ENCODE results near the gene SLC2A9.
"Not testable (repeated sequence)": the region's sequence is repeated elsewhere in the genome, so short reads cannot be mapped to it uniquely, and the experiment has no call there.

Gene SLC2A9

DNA sequence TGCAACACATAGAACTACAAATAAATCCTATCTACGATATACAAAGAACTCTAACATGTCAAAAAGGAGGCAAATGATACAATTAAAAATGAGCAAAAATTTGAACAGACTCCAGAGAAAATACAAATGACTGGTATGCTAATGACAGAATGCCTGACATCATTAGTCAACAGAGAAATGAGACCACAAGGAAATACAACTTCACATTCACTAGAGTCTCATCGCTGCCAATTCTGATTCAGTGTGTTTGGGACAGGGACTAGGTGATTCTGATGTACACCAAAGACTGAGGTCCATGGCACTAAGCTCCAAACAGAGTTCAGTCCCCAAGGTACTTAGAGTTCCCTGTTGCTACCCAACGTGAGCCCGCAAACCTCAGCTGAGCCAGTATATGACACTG, 23.4 kb downstream of the SLC2A9 start:
- no peak for DNase-seq (ENCODE audit: low spot score)

DNA sequence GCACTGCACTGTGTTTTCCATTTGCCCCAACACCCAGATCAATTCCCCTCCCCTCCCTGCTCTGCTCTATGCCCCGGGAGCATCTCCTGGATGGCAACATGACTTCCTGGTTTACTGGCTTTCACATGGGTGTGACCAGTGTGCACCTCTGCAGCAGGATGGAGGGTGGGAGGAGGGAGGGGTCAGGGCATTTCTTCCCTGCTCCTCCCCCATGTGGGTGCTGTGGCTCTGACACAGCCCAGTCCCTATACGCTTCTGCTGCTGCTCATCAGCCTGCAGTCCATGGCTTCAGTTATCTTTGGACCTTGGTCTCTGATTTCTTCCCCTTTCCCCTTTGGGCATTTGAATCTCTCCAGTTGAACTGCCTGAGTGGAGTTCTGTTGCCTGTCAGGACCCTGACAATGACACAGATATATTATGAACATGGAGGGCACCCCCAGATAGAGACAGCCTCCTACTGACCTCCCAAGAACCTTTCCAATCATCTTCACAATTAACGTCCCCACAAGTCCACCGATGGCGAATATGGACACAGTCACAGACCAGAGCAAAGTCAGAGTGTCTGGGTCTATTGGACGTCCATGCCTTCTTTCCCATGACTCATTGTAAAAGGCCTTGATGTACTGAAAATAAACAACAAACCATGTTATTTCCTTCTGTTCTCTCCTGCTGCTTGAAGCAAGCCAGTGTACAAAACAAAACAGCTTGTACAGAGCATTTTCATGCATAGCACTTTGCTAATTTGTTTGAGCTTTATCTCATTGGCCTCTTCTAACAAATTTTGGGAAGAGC, 24.8 kb downstream of the SLC2A9 start:
- no peak for DNase-seq (ENCODE audit: low spot score)

DNA sequence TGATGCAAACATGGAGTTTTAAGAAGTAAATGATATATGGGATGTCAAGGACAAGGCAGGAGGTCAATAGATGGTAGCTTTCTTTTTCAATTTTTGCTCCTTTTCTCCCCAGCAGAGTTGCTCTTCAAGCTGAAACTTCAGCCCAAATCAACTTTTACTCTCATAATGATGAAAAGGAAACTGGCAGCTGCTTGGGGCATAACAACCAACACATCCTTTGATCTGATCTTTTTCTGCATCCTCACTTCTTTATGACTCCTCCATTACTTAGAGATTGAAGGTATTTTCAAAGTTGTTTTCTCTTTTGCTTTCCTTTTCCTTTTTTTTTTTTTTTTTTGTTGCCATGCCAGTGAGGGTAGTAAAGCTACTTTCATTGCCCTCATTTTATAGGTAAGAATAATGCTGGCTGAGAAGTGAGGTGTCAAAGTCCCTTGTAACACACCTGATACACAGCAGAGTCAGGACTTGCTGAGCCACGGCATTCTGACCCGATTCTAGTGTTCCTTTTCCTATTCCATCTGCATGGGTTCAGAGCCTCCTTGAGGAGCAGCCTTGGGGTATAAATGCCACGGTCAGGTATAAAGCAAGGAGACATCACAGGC, 26.9 kb downstream of the SLC2A9 start:
- no peak for DNase-seq (ENCODE audit: low spot score)

DNA sequence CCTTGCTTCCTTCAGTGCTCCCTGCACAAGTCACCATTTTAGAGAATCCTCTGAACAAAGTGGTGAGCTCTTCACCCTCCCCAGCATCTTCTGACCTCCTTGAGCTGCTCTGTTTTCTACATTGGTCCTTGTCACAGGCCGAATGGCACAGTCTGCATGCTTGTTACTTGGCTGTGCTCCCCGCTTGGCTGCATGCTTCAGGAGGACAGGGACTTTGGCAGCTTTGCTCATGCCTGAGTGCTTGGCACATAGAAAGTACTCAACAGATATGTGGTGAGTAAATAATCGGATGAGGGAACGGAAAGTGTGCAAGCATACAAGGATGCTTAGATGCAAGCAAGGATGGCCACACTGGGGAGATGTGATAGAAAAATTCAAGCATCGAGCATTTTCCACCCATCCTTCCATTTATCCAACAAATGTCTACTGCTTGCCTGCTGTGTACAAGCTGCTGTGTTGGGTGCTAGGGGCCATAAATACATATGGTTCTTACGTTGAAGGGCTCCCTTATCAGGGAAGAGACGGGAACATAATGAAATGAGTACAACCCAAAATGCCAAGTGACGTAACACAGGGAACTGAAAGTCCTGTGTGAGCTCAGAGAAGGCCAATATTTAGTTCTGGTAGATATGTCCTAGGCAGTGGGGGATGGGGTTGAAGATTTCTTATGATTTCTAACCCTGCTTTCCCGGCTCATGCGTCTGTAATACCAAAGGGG, 31.2 kb downstream of the SLC2A9 start:
- DNase-seq (ENCODE audit: low spot score), result no peak

DNA sequence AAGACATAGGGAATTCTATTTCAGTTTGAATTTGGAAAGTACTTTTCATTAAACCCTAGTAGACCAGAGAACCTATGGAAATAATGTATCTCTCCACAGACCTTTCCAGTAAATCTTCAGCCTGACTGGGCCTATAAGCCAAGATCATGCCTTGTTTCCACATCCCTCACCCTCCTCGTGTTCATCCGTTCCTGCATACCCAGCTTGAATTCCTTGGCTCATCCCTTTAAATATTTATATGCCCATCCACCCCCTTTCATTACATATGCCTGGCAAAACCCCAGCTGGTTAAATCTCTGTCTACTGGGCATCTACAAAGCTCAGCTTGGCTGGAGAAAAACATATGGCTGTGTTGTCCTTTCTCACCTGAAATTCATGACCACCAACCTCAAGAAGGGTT, 32.4 kb downstream of the SLC2A9 start:
- DNase-seq (ENCODE audit: low spot score), result no peak

DNA sequence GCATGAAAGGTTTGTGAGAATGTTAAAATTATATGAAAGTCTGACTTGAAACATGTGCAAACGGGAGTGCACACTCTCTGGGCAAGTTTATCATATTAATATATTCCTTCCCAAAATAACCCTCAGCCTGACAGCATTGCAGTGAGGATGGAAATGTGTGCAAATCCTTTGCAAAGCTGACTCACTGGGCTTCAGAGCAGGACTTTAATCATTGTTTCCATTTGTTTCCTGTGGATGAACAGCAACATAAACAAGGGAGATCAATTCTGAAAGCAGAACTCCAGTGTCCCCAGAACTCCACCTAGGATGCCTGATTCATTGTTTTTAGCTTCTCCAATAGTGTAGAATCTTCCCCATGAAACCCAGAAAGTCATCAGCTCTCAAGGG, 32.9 kb downstream of the SLC2A9 start:
- DNase-seq (ENCODE audit: low spot score), result no peak

DNA sequence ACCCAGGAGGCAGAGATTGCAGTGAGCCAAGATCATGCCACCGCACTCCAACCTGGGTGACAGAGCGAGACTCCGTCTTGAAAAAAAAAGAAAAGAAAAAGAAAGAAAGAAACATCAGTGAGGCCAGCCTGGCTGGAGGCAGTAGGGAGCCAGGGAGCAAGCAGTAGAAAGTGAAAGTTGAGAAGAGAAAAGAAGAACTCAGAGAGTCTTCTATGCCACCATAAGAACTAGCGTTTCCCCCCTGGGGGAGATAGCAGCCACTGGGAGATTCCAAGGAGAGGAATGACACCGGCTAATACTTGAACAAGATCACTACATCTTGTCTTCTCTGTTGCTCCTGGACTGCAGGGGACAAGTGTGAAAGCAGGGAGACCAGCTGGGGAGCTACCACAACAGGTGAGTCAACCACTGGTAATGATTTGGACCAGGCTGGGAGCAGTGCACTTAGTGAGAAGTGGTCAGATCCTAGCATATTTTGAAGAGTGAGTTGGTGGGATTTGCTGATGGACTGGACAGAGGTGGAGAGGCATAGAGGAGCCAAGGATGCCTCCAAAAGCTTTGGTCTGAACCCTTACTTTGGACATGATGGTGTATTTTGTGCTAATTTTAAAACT, 33.4 kb downstream of the SLC2A9 start:
- DNase-seq (ENCODE audit: low spot score), result no peak

DNA sequence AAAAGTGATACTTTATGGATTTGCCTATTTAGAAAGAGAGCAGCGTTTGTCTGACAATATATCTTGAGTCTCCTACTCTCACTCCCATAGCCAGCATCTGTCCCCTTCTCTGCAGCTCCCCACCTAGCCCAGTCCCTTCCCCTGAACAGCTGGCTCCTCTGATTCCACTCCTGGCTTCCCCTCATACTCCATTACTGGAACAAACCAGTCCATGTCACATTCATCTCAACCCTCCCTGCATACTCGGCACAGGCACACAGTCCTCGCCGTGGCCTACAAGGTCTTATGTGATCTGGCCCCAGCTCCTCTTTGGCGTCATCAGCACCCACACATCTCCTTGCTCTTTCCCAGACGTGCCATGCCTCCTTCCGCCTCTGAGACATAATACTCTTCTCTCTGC, 36.7 kb downstream of the SLC2A9 start:
- DNase-seq (ENCODE audit: low spot score), result no peak

DNA sequence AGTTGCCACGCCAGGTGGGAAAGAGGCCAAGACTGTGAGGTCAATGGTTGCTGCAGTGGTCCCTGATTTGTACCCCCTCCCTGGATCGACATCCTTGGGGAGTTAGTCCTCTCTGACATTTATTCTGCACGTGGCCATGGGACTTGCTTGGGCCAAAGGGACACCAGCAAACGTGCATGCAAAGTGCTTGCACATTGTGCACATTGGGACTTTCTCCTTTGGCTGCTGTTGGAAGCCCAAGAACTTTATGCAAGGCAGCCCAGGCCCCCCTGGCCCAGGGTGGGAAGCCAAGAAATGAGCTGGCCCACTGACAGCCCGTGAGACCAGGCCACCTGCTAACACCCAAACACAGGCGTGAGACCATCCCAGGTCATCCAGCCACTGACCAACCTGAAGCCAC, 38.1 kb downstream of the SLC2A9 start:
- no peak for DNase-seq (ENCODE audit: low spot score)

DNA sequence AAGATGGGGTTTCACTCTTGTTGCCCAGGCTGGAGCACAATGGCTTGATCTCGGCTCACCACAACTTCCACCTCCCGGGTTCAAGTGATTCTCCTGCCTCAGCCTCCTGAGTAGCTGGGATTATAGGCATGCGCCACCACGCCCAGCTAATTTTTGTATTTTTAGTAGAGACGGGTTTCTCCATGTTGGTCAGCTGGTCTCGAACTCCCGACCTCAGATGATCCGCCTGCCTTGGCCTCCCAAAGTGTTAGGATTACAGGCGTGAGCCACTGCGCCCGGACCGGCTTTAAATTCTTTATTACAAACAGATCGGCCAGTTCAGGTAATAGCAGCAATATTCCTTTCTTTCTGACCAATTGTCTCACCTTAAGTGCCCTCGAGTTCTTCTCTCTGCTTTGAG, 39.4 kb downstream of the SLC2A9 start:
- not testable (repeated sequence) for DNase-seq (ENCODE audit: low spot score)

DNA sequence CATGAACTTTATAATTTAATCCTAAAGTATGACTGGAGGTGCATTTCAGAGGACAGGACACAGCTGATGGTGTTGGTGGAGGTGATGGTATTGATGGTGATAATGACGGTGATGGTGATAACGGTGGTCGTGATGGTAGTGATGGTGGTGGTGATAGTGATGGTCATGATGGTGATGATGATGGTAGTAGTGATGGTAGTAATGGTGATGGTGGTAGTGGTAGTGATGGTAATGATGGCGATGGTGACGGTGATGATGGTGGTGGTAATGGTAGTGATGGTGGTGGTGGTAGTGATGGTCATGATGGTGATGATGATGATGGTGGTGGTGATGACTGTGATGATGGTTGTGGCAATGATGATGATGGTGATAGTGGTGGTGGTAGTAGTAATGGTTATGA, 40.4 kb downstream of the SLC2A9 start:
- DNase-seq (ENCODE audit: low spot score), result no peak

DNA sequence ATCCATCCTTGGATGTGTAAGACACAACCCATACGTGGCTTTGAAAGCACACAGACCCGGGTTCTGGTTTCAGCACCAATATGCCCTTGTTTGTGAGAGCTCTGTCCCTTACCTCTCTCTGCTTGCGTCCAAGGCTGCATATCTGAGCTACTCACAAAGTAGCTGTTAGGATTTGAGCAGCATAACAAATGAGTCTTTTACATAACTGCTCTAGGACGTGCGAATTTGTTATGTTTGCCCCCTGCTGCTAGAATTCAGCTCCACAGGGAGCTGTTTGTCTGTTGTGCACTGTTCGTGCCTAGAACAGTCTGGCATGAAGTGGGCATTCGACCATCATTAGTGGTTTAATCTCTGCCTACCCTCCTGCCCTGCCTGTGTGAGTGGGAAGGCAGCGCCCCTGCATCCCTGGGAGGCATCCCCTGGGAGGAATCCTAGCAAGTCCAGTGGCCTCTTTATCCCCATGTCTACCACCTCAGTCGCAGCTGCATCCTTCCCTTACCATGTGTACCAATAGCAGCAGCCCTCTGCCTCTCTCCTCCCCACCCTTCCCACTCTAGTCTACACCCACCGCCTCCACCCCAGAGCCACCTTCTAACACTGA, 42.1 kb downstream of the SLC2A9 start:
- no peak for DNase-seq (ENCODE audit: low spot score)

DNA sequence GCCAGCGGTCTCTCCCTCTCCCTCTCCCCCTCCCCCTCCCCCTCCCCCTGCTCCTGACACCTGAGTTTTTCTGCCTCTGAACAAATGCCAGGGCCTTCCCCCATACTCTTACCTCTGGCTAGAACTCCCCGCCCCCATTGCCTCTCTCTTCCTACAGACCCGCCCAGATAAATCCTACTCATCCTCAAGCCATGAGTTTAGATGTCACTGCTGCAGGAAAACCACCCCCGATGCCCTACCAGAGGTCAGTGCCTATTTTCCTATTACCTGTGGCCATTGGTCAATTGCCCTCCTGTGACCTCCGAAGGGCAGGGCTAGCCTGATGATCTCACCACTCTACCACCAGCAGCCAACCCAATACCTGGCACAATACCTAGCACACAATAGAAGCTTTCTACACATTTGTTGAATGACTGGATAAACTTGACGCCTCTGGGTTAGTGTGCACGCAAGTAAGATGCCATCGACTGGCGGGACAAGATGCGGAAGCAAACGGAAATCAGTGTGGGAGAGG, 43.7 kb downstream of the SLC2A9 start:
- no peak for DNase-seq (ENCODE audit: low spot score)

DNA sequence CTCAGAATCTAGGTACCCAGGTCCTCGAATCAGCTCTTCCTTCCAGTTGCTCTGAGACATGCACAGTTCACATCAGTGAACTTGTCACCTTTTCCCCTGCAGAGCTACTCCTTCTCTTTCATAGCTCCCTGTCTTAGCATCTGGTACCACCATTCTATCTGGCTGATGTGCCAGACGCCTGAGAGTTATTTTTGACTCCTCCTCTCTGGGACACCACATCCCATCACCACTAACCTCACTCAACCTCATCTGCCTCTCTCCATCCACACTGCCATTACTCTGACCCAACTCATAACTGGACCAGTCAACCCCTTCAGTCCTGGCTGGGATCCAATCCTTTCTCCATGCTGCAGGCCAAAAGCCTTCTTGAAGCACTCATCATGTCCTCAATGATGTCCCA, 44.5 kb downstream of the SLC2A9 start:
- no peak for DNase-seq (ENCODE audit: low spot score)

DNA sequence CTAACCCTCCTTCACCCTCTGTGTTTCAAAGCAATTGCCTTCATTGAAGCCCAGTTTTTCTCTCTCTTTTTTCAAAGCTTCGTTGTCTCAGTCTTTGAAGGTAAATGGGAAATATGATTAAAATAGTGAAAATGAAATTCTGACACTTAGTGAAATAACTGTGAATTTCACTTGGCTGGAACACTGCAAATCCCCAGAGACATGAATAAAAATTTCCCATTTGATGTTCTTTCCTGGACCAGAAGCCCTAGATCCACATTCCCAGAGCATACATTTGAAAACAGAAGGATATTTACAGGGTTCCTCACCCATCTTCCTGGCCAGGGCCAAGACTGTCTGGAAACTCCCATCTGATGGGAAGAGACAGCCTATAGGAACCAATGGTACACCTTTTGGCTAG, 45.0 kb downstream of the SLC2A9 start:
- no peak for DNase-seq (ENCODE audit: low spot score)

DNA sequence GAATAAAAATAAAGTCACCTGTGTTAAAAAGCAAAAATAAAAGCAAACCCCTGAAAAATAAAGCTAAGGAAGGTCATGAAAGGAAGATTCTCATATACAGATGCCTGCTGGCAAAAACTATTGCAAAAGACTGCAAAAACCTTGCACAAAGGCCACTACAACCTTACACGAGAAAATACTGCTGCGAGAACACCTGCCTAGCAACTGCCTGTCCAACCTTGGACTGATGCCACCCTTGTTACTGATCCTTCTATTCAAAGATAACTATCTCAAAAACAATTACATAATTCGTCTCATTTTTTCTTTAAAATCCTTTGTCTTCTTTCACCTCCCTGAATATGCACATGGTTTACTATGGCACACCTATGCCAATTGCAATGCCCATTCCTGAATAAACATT, 49.6 kb downstream of the SLC2A9 start:
- DNase-seq (ENCODE audit: low spot score), result no peak

DNA sequence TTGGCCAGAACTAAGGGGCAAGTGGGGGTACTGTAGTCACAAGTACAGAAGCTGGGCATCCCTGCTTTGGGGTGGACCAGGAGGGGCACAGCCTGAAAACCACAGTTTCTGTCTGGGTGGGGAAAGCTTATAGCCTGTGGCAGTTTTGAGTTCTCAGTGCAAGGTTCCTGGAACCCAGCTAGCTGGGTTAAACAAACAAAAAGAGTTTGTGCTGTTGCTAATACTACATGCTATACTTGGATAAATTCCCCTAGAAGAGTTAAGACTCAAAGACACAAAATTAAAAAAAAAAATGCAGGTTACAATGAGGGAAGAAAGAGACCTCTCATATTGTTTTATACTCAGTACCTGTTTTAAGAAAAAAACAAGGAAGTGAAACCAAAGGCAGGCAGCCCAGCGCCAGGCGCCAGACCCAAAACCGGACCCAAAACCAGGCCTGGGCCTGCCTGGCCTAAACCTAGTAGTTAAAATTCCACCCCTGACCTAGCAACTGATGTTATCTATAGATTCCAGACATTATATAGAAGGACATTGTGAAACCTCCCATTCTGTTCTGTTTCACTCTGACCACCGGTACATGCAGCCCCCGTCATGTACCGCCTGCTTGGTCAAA, 50.8 kb downstream of the SLC2A9 start:
- DNase-seq (ENCODE audit: low spot score), result no peak

DNA sequence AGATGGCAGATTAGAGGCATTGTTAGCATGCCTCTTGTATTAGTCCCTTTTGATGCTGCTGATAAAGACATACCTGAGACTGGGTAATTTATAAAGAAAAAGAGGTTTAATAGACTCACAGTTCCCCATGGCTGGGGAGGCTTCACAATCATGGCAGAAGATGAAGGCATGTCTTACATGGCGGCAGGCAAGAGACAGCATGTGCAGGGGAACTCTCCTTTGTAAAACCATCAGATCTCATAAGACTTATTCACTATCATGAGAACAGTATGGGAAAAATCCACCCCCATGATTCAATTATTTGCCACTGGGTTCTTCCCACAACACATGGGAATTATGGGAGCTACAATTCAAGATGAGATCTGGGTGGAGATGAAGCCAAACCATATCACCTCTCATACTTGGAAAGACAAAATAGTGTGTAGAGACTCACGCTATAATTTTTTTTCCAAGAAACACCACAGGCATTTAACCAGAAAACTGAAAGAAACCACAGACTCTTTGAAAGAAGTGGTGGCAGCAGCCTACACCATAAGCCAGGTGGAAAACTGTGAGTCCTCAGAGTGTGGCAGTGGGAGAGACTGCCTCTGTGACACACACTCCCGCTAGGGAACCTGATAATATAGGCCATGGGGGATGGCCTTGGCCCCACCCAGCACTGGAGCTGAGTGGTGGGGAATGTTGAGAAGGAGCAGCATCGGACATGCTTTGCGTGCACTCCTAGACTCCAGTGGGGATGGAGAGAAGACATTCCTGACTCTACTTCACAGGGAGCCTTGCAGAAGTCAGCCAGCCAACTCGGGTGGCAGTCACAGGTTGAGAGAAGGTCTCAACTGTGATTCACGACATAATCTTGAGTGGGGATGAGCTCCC, 51.5 kb downstream of the SLC2A9 start:
- no peak for DNase-seq (ENCODE audit: low spot score)

DNA sequence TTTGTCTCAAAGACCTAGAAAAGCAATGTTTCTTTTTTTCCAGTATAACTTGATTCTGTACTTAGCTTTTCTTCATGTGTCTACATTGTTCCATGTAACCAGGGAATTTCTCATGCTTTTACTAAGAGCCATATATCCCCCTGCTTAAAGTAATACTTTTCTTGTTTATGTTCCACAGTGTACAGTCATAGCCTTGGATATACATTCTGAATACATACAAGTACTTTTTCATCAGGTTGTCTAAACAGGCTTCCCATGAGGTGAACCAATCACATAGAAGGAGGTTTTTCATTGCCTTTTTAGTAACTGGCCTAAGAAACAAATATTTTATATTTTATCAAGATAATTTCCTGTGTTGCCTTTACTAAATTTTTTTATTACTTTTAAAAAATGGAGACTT, 52.8 kb downstream of the SLC2A9 start:
- DNase-seq (ENCODE audit: low spot score), result no peak

DNA sequence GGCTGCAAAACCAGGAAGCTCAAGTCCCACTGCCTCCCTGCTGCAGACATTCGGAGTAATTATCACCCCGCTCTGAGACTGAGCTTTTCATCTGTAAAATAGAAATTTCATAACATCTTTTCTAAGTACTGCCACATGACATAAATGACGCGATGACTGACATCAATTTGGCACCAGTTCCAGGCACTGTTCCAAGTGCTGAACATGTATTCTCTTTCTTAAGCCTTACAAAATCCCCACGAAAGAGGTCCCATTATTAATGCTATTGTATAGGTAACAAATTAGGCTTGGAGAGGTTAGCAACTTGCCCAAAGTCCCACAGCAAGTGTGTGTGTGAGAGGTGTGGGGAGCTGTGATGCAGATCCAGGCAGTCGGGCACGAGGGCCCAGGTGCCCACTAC, 56.4 kb downstream of the SLC2A9 start:
- DNase-seq (ENCODE audit: low spot score), result no peak

DNA sequence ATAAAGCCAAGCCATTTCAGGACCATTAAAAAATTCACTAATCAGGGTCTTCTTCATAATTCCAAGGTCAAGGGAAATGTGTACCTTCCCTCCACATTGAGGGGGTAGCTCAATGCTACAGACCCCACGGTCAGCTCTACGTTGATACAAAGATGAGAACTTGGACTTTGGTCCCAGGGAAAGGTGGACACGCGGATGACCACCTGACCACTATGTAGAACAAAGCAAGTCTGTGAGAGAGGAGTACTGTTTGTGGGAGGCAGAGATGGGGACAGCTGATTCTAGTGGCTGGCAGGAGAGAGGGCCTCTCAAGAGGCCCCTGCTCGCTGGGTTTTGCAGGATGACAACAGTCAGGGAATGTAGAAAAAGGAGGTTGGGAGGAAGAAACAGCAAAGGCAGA, 58.0 kb downstream of the SLC2A9 start:
- DNase-seq (ENCODE audit: low spot score), result no peak

All from CD4-positive, alpha-beta T cell treated with Interleukin-6 at 100 ng/mL for 8 hours (primary cell).